Measurements from ENCODE around the gene RPA3.

Gene RPA3

DNA sequence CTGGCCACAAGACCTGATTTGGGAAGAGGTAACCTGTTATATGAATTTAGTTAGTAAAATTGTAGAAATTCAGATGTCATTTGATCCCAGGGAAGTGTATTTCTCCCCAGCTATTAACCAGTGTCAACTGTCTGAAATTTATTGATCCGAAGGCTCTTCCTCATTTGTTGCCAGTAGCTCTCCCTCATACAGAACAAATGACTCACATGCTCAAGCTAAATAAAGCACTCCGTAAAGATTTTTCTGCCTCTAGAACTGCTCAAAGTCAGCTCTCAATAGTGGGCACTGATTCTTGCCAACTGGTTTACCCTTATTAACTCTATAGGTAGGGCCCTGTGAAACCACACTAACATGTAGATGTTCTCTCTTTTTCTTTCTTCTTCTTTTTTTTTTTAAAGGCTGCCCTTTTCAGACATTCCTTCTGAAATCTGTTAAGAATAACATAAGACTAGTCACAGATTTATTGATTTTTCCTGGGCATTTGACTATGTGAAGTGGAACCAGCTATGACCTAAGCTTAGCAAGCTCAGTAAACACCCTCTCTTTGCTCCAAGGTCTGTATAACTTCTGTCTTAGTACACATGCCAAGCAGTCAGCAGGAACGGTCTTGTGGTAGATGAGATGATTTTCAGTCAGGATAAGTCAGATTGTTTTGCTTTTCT lies 21.8 kb downstream of the RPA3 start:
- no peaks in the 10 kb centered on the region for H3K27me3 ChIP-seq (ENCODE audit: control insufficient read depth, low read length)
- H4K20me1 ChIP-seq (ENCODE audit: control insufficient read depth, insufficient read depth, low read depth, low read length), result no peaks in the 10 kb centered on the region
- H3K27ac ChIP-seq (ENCODE audit: low read depth, low read length), result no peak overlapping the region
- H3K36me3 ChIP-seq (ENCODE audit: control insufficient read depth, low read length), result no peaks in the 10 kb centered on the region
- H3F3A ChIP-seq (ENCODE audit: control insufficient read depth, insufficient read depth), result no peaks in the 10 kb centered on the region
- peaks cover 12% of the 10 kb centered on the region for H3K4me1 ChIP-seq (ENCODE audit: control insufficient read depth, low read length)
- H3K79me2 ChIP-seq (ENCODE audit: control insufficient read depth, low read length), result no peaks in the 10 kb centered on the region
- no peaks in the 10 kb centered on the region for H3K9me3 ChIP-seq (ENCODE audit: control insufficient read depth, insufficient read depth, low read length)
- TF ChIP-seq CTCF (IDR thresholded peaks at IDR 0.05; ENCODE audit: low read depth, low read length, poor library complexity, severe bottlenecking), result no peak
- no peak for TF ChIP-seq EZH2phosphoT487 (IDR thresholded peaks at IDR 0.05; ENCODE audit: borderline replicate concordance, low read length)
- H3K4me2 ChIP-seq (ENCODE audit: low read length), result no peak overlapping the region
- no peaks in the 10 kb centered on the region for H3K9me2 ChIP-seq (replicated peaks; ENCODE audit: control insufficient read depth, low read length)
- H3K4me3 ChIP-seq (ENCODE audit: low read length), result no peak overlapping the region

DNA sequence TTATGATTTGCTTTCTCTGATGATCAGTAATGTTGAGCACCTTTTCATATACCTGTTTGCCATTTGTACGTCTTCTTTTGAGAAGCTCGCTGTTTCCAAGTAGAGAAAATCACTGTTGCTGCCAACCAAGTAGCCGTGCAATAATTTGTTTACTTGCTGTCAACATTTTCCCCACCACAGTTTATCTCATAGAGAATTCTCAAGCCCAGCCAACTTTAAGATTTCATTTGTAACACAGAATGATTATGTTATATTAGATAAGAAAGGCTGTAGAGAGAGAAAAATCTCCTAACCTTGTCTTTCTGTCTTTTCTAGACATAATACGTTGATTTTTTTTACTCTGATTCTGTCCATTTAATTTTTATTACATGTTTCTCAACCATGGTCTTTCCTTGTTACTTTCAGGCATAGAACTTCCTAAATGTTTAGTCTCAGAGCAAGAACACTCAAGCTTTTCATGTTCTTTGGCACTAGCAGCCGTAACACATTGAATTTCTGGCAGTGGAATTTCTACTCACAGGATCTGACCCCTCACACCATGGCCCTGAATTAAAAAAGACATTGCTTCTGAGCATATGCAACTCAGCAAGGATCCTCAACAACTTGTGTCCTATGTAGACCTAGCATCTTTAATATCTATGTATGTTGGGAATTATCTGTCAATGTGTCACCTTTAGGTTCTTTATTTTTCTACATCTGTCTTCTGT lies 23.1 kb downstream of the RPA3 start:
- Histone ChIP-seq H3K9me3 (ENCODE audit: control insufficient read depth, insufficient read depth, low read length) (no peaks in the 10 kb centered on the region), H3K27me3 (ENCODE audit: control insufficient read depth, low read length) (no peaks in the 10 kb centered on the region), H3K79me2 (ENCODE audit: control insufficient read depth, low read length) (no peaks in the 10 kb centered on the region), H3K36me3 (ENCODE audit: control insufficient read depth, low read length) (no peaks in the 10 kb centered on the region), H4K20me1 (ENCODE audit: control insufficient read depth, insufficient read depth, low read depth, low read length) (no peaks in the 10 kb centered on the region), H3K9me2 (replicated peaks; ENCODE audit: control insufficient read depth, low read length) (no peaks in the 10 kb centered on the region), H3F3A (ENCODE audit: control insufficient read depth, insufficient read depth) (no peaks in the 10 kb centered on the region), H3K4me3 (ENCODE audit: low read length) (no peak overlapping the region), H3K4me1 (ENCODE audit: control insufficient read depth, low read length) (peaks cover 8% of the 10 kb centered on the region), H3K27ac (ENCODE audit: low read depth, low read length) (no peak overlapping the region), H3K4me2 (ENCODE audit: low read length) (no peak overlapping the region)
- TF ChIP-seq EZH2phosphoT487 (IDR thresholded peaks at IDR 0.05; ENCODE audit: borderline replicate concordance, low read length) (no peak), CTCF (IDR thresholded peaks at IDR 0.05; ENCODE audit: low read depth, low read length, poor library complexity, severe bottlenecking) (no peak)

- Histone ChIP-seq H3K9me2 (replicated peaks; ENCODE audit: control insufficient read depth, low read length) (no peaks in the 10 kb centered on the region), H3K36me3 (ENCODE audit: control insufficient read depth, low read length) (no peaks in the 10 kb centered on the region), H3F3A (ENCODE audit: control insufficient read depth, insufficient read depth) (no peaks in the 10 kb centered on the region), H3K79me2 (ENCODE audit: control insufficient read depth, low read length) (no peaks in the 10 kb centered on the region), H3K27me3 (ENCODE audit: control insufficient read depth, low read length) (no peaks in the 10 kb centered on the region), H3K4me1 (ENCODE audit: control insufficient read depth, low read length) (peaks cover 3% of the 10 kb centered on the region), H3K9me3 (ENCODE audit: control insufficient read depth, insufficient read depth, low read length) (no peaks in the 10 kb centered on the region), H3K4me3 (ENCODE audit: low read length) (no peak overlapping the region), H4K20me1 (ENCODE audit: control insufficient read depth, insufficient read depth, low read depth, low read length) (no peaks in the 10 kb centered on the region), H3K27ac (ENCODE audit: low read depth, low read length) (no peak overlapping the region), H3K4me2 (ENCODE audit: low read length) (no peak overlapping the region)
- TF ChIP-seq CTCF (IDR thresholded peaks at IDR 0.05; ENCODE audit: low read depth, low read length, poor library complexity, severe bottlenecking), result no peak
- TF ChIP-seq EZH2phosphoT487 (IDR thresholded peaks at IDR 0.05; ENCODE audit: borderline replicate concordance, low read length), result no peak
These were observed 23.9 kb downstream of the RPA3 start for GRCh38 chr7:7694542-7694941.

Measured in DOHH2 (cell line).